ENCODE data around the gene ISG20L2. TPM values are rescaled to one million over a fixed set of nuclear protein-coding genes. Genes with fewer than 3 reads are reported as not detected.

The ISG20L2 gene
- total RNA-seq, 2 experiments from 2014 or later = 44.2 to 50.9 TPM

DNA sequence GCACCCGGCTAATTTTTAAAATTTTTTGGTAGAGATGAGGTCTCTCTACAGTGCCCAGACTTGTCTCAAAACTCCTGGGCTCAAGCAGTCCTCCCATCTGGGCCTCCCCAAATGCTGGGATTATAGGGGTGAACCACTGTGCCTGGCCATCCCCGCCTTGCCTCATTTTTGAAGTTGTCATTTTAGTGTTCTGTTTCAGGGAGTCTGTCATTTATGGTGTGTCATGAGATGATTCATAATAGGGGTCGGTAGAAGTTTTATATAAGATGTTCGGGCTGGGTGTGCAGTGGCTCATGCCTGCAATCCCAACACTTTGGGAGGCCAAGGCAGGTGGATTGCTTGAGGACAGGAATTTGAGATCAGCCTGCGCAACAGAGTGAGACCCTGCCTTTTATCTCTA, 47.2 kb upstream of the ISG20L2 start:
- H3K4me1 Mint-ChIP-seq (ENCODE audit: low read depth) = peaks cover 59% of the 10 kb centered on the region
- H3K9me3 Mint-ChIP-seq = no peaks in the 10 kb centered on the region
- Histone ChIP-seq H3K4me1 (ENCODE audit: insufficient read depth, low read length) (peaks cover 31% of the 10 kb centered on the region), H3K27ac (ENCODE audit: low read depth in 1 of 2, low read length in 2 of 2) (no peak overlapping the region), H3K36me3 (ENCODE audit: insufficient read depth, low read length) (peaks cover 30% of the 10 kb centered on the region), H3K4me3 (ENCODE audit: low read length) (no peak overlapping the region), H3K27me3 (ENCODE audit: control insufficient read depth in 1 of 2, insufficient read depth in 2 of 2, low read length in 2 of 2) (no peaks in the 10 kb centered on the region), H3K9me3 (ENCODE audit: control insufficient read depth in 1 of 2, insufficient read depth in 1 of 2, low read length in 2 of 2) (no peaks in the 10 kb centered on the region)
- peaks cover 38% of the 10 kb centered on the region for H3K36me3 Mint-ChIP-seq (ENCODE audit: low read depth)
- DNase-seq = no peak
- CTCF ChIA-PET = interaction anchor here (0.7 to 1.0 kb wide), 2 partner anchors 84 to 319 kb away, joined by 3 read pairs; no protein-coding TSS in a partner anchor
- H3K4me3 Mint-ChIP-seq = no peak overlapping the region
- TF ChIP-seq, protein P1, sequence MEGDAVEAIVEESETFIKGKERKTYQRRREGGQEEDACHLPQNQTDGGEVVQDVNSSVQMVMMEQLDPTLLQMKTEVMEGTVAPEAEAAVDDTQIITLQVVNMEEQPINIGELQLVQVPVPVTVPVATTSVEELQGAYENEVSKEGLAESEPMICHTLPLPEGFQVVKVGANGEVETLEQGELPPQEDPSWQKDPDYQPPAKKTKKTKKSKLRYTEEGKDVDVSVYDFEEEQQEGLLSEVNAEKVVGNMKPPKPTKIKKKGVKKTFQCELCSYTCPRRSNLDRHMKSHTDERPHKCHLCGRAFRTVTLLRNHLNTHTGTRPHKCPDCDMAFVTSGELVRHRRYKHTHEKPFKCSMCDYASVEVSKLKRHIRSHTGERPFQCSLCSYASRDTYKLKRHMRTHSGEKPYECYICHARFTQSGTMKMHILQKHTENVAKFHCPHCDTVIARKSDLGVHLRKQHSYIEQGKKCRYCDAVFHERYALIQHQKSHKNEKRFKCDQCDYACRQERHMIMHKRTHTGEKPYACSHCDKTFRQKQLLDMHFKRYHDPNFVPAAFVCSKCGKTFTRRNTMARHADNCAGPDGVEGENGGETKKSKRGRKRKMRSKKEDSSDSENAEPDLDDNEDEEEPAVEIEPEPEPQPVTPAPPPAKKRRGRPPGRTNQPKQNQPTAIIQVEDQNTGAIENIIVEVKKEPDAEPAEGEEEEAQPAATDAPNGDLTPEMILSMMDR (IDR thresholded peaks at IDR 0.05) = no peak
- POLR2A ChIA-PET = no interaction called here
- H3K27me3 Mint-ChIP-seq = no peaks in the 10 kb centered on the region
- no peak for ATAC-seq (ENCODE audit: poor library complexity)
- intact Hi-C loops (cut with DNase I, micrococcal nuclease) = no loop called here
- peak overlapping the region; percentile 53 for H3K27ac Mint-ChIP-seq

DNA sequence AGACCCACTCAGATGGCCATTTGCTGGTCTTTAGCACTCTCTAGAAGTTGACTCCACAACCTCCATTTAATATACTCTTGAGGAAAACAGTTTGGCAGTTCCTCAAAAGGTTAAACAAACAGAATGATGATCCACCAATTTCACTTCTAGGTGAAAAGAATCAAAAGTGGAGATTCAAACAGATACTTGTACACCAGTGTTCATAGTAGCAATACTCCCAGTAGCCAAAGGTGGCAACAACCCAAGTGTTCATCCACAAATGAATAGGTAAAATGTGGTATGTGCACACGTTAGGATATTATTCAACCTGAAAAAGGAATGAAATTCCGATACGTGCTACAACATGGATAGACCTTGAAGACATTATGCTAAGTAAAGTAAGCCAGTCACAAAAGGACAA, 45.0 kb upstream of the ISG20L2 start:
- Histone ChIP-seq H3K4me1 (ENCODE audit: insufficient read depth, low read length) (peaks cover 44% of the 10 kb centered on the region), H3K36me3 (ENCODE audit: insufficient read depth, low read length) (peaks cover 35% of the 10 kb centered on the region), H3K9me3 (ENCODE audit: control insufficient read depth in 1 of 2, insufficient read depth in 1 of 2, low read length in 2 of 2) (no peaks in the 10 kb centered on the region), H3K27me3 (ENCODE audit: control insufficient read depth in 1 of 2, insufficient read depth in 2 of 2, low read length in 2 of 2) (no peaks in the 10 kb centered on the region), H3K4me3 (ENCODE audit: low read length) (no peak overlapping the region), H3K27ac (ENCODE audit: low read depth in 1 of 2, low read length in 2 of 2) (no peak overlapping the region)
- no peaks in the 10 kb centered on the region for H3K9me3 Mint-ChIP-seq
- H3K4me3 Mint-ChIP-seq = peak overlapping the region; percentile 6
- peaks cover 48% of the 10 kb centered on the region for H3K36me3 Mint-ChIP-seq (ENCODE audit: low read depth)
- ChIA-PET POLR2A (no interaction called here), CTCF (interaction anchor here (1.5 kb wide), 1 partner anchor 48 kb away, joined by 11 read pairs; no protein-coding TSS in a partner anchor)
- H3K27ac Mint-ChIP-seq = no peak overlapping the region
- TF ChIP-seq, protein P1 (IDR thresholded peaks at IDR 0.05) = no peak
- peak in 2 of 14 experiments; percentile 19 to 28 for DNase-seq
- H3K4me1 Mint-ChIP-seq (ENCODE audit: low read depth) = peaks cover 74% of the 10 kb centered on the region
- intact Hi-C loops (cut with DNase I, micrococcal nuclease) = loop anchor here in 1 of 2 experiments (5.0 kb wide), 1 partner anchor 39 kb away; no protein-coding TSS in a partner anchor
- peak; percentile 63 for ATAC-seq (ENCODE audit: poor library complexity)
- no peaks in the 10 kb centered on the region for H3K27me3 Mint-ChIP-seq

DNA sequence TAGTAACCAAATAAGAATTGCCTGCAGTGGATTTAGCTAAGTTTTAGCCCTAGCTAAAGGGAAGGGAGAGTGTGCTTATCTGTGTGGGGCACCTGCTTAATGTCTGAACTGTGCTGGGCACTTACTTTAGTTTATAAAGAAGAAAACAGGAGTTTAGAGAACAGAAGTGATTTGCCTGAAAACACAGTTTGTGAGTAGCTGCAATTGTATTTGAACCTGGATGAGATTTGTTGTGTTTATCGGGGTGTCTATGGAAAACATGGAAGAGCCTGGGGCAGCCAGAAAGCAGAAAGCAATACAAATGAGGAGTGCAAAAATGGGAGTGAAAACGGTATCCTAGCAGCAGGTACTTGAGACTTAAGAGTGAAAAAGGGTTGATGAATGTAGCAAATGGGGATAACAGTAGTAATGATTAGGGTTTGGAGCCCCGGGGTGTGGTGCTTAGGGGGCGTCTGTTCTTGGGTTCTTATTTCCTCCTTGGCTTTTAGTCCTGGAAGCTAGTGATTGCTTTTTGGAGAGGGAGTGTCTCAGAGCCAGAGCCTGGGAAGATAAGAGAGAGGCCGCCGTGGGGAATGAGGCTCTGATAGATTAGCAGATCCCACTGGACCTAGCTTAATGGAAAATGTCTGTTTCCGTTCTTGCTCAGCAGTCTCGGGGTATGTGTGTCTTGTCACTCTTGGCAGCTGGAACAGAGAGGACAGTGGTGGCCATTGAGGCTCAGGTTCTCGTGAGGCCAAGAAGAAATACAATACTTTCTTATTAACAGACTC, 44.3 kb upstream of the ISG20L2 start:
- Histone ChIP-seq H3K27ac (ENCODE audit: low read depth in 1 of 2, low read length in 2 of 2) (no peak overlapping the region), H3K27me3 (ENCODE audit: control insufficient read depth in 1 of 2, insufficient read depth in 2 of 2, low read length in 2 of 2) (no peaks in the 10 kb centered on the region), H3K9me3 (ENCODE audit: control insufficient read depth in 1 of 2, insufficient read depth in 1 of 2, low read length in 2 of 2) (no peaks in the 10 kb centered on the region), H3K4me1 (ENCODE audit: insufficient read depth, low read length) (peaks cover 50% of the 10 kb centered on the region), H3K4me3 (ENCODE audit: low read length) (no peak overlapping the region), H3K36me3 (ENCODE audit: insufficient read depth, low read length) (peaks cover 32% of the 10 kb centered on the region)
- no peak for ATAC-seq (ENCODE audit: poor library complexity)
- TF ChIP-seq, protein P1 (IDR thresholded peaks at IDR 0.05) = no peak
- no peak for DNase-seq
- Mint-ChIP-seq H3K4me1 (ENCODE audit: low read depth) (peaks cover 72% of the 10 kb centered on the region), H3K4me3 (no peak overlapping the region), H3K27me3 (no peaks in the 10 kb centered on the region), H3K36me3 (ENCODE audit: low read depth) (peaks cover 51% of the 10 kb centered on the region), H3K27ac (no peak overlapping the region), H3K9me3 (no peaks in the 10 kb centered on the region)
- CTCF ChIA-PET = interaction anchor here (1.5 to 1.7 kb wide), 2 partner anchors 47 to 87 kb away, joined by 4 to 11 read pairs; no protein-coding TSS in a partner anchor
- POLR2A ChIA-PET = no interaction called here
- intact Hi-C loops (cut with DNase I, micrococcal nuclease) = loop anchor here in 1 of 2 experiments (5.0 kb wide), 1 partner anchor 39 kb away; no protein-coding TSS in a partner anchor
